Tibial nerve (tissue), 4 donors: Measurements from ENCODE around the gene PKP2. TPM values are rescaled to one million over a fixed set of nuclear protein-coding genes. Genes with fewer than 3 reads are reported as not detected.
A peak's percentile ranks its signal among the peaks of the same experiment; 100 is the strongest.

Source experiments
- DNase-seq, 2 donors: peaks; one replicate each; pipeline ENCODE4 v3.0.0-alpha.2; 2019; ENCODE audit warnings: low spot score in 2 of 2
- H3K27ac ChIP-seq, 4 donors: fragments of 200-600 bp; sonication (generic) in 3 of 4; one replicate each; pipeline ENCODE4 v1.5.1; 2017 to 2019; ENCODE audit warnings: mild to moderate bottlenecking in 1 of 4
- H3K27me3 ChIP-seq, 2 donors: fragments of 200-600 bp; sonication (generic) in 1 of 2; one replicate each; pipeline versions ENCODE4 v1.5.1 to v1.6.0; 2017 to 2019
- H3K36me3 ChIP-seq, 3 donors: fragments of 200-600 bp; sonication (generic); one replicate each; pipeline ENCODE4 v1.5.1; 2018 to 2019
- H3K4me1 ChIP-seq, 4 donors: fragments of 200-600 bp; sonication (generic) in 3 of 4; one replicate each; pipeline ENCODE4 v1.5.1; 2017 to 2019
- H3K4me3 ChIP-seq, 4 donors: fragments of 200-600 bp; sonication (generic) in 3 of 4; one replicate each; pipeline ENCODE4 v1.5.1; 2017 to 2019; ENCODE audit warnings: mild to moderate bottlenecking in 1 of 4, moderate library complexity in 1 of 4
- H3K9me3 ChIP-seq, 4 donors: fragments of 200-600 bp; sonication (generic) in 3 of 4; one replicate each; pipeline ENCODE4 v1.5.1; 2017 to 2019
- CTCF ChIP-seq, 5 experiments: fragments of 200-600 bp in 3 of 5; fragments of 450-650 bp in 2 of 5; sonication (generic) in 3 of 5; IDR thresholded peaks; one replicate each; pipeline ENCODE4 v1.5.1; 2016 to 2019; ENCODE audit warnings: antibody characterized with exemption in 5 of 5, mild to moderate bottlenecking in 3 of 5, moderate library complexity in 2 of 5
- EP300 ChIP-seq, 2 donors: sonication (generic); formaldehyde crosslinking; IDR thresholded peaks; one replicate each; pipeline ENCODE4 v1.6.1; 2017; ENCODE audit warnings: antibody characterized with exemption in 2 of 2, mild to moderate bottlenecking in 1 of 2
- POLR2A ChIP-seq, 2 donors: fragments of 450-650 bp; IDR thresholded peaks; one replicate each; pipeline ENCODE4 v1.6.1; 2017; ENCODE audit warnings: antibody characterized with exemption in 2 of 2, mild to moderate bottlenecking in 2 of 2, moderate library complexity in 2 of 2
- WGBS, 2 donors: methylation state at CpG; one replicate each; pipeline ENCODE4 v1.1.5; 2018; 5-methylcytosine and 5-hydroxymethylcytosine counted together
- total RNA-seq, 4 donors: library from RNA; depleted of rRNA; stranded (reverse); fragments of >200 nt; gene quantifications; one replicate each; pipeline ENCODE4 v1.1.0, GENCODE V29; 2016

PKP2 gene
- total RNA-seq, 4 donors from 2014 or later, result 35.0 to 45.0 (median 42.5) TPM

DNA sequence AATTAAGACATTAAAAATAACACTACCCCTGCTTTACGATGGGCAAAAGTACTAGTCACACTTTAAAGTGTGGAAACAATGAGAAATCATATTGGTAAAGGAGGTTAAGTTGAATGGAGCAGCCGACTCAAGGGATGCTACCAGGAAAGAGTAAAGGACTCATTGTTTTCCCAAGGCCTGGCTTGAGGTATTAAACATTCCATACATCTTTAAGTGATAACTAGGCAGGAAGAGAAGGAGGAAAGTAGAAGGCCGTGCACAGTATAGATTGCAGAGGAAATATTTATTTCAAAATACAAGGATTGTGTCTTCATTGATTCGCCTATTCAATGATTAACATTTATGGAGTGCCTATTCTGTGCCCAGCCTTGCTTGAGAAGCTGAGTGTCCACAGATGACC, 120.3 kb downstream of the PKP2 start:
- DNase-seq, result no peak
- Histone ChIP-seq H3K4me3 (no peak overlapping the region), H3K4me1 (peaks cover 0 to 26% (median 5%) of the 10 kb centered on the region in 4 donors), H3K27ac (no peak overlapping the region), H3K27me3 (no peaks in the 10 kb centered on the region), H3K9me3 (no peaks in the 10 kb centered on the region), H3K36me3 (no peaks in the 10 kb centered on the region)
- TF ChIP-seq POLR2A (IDR thresholded peaks at IDR 0.05) (no peak), EP300 (IDR thresholded peaks at IDR 0.05) (no peak), CTCF (IDR thresholded peaks at IDR 0.05) (no peak)
- WGBS, 2 donors, result 83 to 84% methylated on average over 4 of the region's 4 CpGs

- TF ChIP-seq CTCF (IDR thresholded peaks at IDR 0.05), result no peak
- no peak for TF ChIP-seq POLR2A (IDR thresholded peaks at IDR 0.05)
- TF ChIP-seq EP300 (IDR thresholded peaks at IDR 0.05), result no peak
- Histone ChIP-seq H3K4me3 (no peak overlapping the region), H3K27ac (no peak overlapping the region), H3K36me3 (no peaks in the 10 kb centered on the region), H3K9me3 (no peaks in the 10 kb centered on the region), H3K4me1 (peaks cover 0 to 5% (median 0%) of the 10 kb centered on the region in 4 donors), H3K27me3 (no peaks in the 10 kb centered on the region)
- DNase-seq, result no peak
- 51 to 54% methylated on average over 6 of the region's 6 CpGs for WGBS, 2 donors
Measured at GRCh38 chr12:32773691-32774090, 122.9 kb downstream of the PKP2 start.

DNA sequence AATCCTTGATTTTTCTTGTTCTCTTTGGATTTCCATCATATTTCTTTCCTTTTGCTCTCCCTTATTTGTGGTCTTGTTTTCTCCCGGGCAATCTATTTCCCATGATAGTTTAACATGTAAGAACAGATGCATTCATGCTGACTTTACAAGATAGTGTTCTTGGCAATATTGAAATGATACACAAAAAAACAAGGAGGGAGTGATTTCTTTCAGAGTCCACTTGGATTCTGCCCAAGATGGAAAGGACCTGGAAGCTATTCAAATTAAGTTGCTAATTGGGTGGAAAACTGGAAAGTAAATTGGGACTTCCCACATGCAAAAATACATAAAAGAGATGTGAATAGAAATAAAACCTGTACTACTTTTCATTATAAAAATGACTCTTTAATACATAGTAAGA, 126.4 kb downstream of the PKP2 start:
- Histone ChIP-seq H3K4me3 (no peak overlapping the region), H3K4me1 (peaks cover 0 to 6% (median 0%) of the 10 kb centered on the region in 4 donors), H3K36me3 (no peaks in the 10 kb centered on the region), H3K9me3 (no peaks in the 10 kb centered on the region), H3K27ac (no peak overlapping the region), H3K27me3 (no peaks in the 10 kb centered on the region)
- TF ChIP-seq POLR2A (IDR thresholded peaks at IDR 0.05), result no peak
- no peak for TF ChIP-seq CTCF (IDR thresholded peaks at IDR 0.05)
- no peak for TF ChIP-seq EP300 (IDR thresholded peaks at IDR 0.05)
- WGBS, 2 donors, result 23 to 28% methylated on average over 1 of the region's 1 CpG
- DNase-seq, result no peak

- Histone ChIP-seq H3K27ac (no peak overlapping the region), H3K36me3 (no peaks in the 10 kb centered on the region), H3K27me3 (no peaks in the 10 kb centered on the region), H3K4me3 (no peak overlapping the region), H3K4me1 (peaks cover 0 to 6% (median 0%) of the 10 kb centered on the region in 4 donors), H3K9me3 (no peaks in the 10 kb centered on the region)
- 65 to 67% methylated on average over 4 of the region's 4 CpGs for WGBS, 2 donors
- no peak for DNase-seq
- TF ChIP-seq POLR2A (IDR thresholded peaks at IDR 0.05), result no peak
- TF ChIP-seq EP300 (IDR thresholded peaks at IDR 0.05), result no peak
- no peak for TF ChIP-seq CTCF (IDR thresholded peaks at IDR 0.05)
Measured at GRCh38 chr12:32768518-32768917, 128.1 kb downstream of the PKP2 start.

DNA sequence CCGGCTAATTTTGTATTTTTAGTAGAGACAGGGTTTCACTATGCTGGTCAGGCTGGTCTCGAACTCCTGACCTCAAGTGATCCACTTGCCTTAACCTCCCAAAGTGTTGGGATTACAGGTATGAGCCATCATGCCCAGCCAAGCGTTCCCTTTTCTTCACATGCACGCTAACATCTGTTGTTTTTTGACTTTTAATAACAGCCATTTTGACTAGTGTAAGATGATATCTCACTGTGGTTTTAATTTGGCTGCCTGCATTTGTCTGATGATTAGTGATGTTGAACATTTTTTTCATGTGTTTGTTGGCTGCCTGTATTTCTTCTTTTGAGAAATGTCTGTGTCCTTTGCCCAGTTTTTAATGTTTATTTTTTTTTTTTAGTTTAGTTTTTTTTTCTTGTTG, 130.7 kb downstream of the PKP2 start:
- peak in 1 of 2 donors; percentile 18 for DNase-seq
- Histone ChIP-seq H3K27me3 (no peaks in the 10 kb centered on the region), H3K4me3 (no peak overlapping the region), H3K9me3 (no peaks in the 10 kb centered on the region), H3K36me3 (no peaks in the 10 kb centered on the region), H3K4me1 (peaks cover 0 to 6% (median 0%) of the 10 kb centered on the region in 4 donors), H3K27ac (no peak overlapping the region)
- WGBS, 2 donors, result 67 to 72% methylated on average over 4 of the region's 4 CpGs
- TF ChIP-seq POLR2A (IDR thresholded peaks at IDR 0.05), result no peak
- no peak for TF ChIP-seq CTCF (IDR thresholded peaks at IDR 0.05)
- TF ChIP-seq EP300 (IDR thresholded peaks at IDR 0.05), result peak in 1 of 2 donors; percentile 51
